ENCODE data around the gene MT4.
"Not testable (repeated sequence)": the region's sequence is repeated elsewhere in the genome, so short reads cannot be mapped to it uniquely, and the experiment has no call there.

Gene MT4

DNA sequence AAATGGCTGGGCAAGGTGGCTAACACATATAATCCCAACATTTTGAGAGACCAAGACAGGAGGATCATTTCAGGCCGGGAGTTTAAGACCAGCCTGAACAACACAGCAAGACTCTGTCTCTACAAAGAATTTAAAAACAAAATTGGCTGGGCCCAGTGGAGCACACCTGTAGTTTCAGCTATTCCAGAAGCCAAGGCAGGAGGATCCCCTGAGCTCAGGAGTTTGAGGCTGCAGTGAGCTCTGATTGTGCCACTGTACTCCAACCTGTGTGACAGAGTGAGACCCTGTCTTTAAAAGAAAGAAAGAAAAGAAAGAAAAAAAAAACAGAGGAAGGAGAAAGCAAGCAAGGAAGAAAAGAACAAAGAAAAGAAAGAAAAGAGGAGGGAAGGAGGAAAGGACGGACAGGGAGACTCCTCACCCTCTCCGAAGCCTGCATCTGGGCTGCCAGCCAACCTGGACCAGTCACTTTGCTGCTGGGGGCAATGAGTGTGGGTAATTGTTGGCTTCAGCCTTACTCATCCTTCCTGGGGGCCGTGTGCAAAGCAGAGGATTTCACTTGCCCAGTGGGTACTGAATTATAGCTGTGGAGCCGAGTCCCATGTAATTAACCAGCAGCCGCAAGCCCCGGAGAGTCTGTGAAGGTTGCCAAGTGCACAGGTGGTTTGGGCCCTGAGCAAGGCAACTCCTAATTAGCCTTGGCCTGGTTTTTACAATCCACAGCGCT is 6.7 kb upstream of the MT4 start:
- DNase-seq, result peak in 42 of 51 donors; percentile 16 to 86 (median 60)

DNA sequence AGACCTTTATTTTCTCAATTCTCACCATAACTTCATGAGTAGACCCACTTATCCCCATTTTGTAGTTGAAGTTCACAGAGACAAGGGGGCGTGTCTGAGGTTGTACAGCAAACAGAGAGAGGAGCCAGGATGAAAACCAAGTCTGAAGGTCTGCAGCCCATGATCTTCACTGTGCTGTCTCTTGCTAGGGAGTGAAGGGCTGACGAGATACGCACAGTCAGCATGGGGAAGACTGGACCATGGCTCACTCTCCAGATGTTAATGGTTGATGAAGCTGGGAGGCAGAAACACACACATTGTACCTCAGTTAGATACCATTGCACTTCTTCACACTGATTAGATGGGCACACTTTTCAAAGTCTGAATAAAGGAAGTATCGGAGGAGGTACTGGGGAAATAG is 5.8 kb upstream of the MT4 start:
- no peak for DNase-seq

DNA sequence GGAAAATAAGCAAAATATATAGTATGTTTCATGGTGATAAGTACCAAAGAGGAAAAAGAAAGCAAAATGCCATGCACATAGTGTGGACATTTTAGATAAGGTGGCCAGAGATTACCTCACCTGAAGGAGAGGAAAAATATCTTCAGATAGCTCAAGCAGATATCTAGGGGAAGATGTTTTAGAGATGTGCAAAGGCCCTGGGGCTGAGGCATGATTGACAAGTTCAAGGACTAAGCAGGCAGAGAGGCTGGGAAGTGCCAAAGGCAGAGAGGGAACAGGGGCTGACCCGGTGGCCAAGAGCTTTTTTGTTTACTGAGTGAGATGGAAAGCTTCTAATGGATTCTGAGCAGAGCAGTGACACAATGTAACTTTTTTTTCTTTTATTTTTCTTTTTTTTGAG is 4.4 kb upstream of the MT4 start:
- DNase-seq, result no peak

- no peak for DNase-seq
These were observed 3.7 kb upstream of the MT4 start for GRCh38 chr16:56561126-56561525.

DNA sequence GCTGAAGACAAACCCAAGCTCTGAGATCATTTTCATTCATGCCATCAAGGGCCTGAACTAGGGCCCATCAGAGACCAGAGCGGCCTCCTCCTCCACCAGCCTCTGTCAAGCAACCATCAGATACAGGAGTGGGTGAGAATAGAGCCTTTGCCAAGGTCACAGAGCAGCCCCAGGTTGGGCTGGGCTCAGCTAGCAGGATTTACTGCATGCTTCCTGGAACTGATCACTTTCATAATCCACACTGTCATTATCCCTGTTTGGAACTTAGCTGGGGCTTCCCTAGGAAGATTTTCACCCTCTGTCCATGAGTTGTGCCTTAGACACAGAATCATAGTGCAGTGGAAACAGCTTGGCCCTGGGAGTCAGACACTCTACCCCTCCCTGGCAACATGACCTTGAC is 5.1 kb downstream of the MT4 start:
- DNase-seq, result no peak

DNA sequence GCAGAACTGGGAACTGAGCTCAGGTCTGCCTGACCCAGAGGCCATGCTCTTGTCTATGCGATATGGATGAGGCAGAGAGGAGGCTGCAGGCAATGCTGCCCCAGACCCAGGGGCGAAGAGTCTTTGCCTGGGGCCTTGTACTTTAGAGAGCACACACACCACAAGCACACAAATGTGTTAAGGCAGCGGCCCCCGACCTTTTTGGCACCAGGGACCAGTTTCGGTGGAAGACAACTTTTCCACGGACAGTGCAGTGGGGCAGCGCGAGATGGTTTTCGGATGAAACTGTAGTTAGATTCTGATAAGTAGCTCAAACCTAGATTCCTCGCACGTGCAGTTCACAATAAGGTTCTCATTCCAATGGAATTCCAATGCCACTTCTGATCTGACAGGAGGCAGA is 6.7 kb downstream of the MT4 start:
- DNase-seq, result no peak

DNA sequence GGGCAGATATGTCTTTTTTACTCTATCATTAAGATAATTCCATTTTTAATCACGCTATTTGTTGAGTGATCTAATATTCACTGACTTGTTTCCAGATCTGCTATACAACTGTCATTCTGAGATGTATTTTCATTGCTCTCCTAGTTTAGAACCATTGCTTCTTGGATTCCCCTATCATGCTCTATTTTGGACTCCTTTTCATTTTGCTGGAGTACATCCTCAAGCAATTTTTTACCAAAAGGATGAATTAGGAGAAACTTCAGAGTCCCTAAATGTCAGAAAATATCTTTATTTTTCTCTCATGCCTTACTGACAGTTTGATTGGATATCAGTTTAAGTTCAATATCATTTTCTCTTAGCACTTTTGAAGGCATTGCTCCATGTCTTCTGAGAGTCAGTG is 9.8 kb downstream of the MT4 start:
- DNase-seq, result no peak

GRCh38 chr16:56576585-56577299 is 11.9 kb downstream of the MT4 start:
- peak in 17 of 51 donors; percentile 6 to 59 (median 19) for DNase-seq

- no peak for DNase-seq
These were observed 12.4 kb downstream of the MT4 start for GRCh38 chr16:56577300-56577625.

GRCh38 chr16:56580391-56581048 is 15.6 kb downstream of the MT4 start:
- DNase-seq, result no peak

DNA sequence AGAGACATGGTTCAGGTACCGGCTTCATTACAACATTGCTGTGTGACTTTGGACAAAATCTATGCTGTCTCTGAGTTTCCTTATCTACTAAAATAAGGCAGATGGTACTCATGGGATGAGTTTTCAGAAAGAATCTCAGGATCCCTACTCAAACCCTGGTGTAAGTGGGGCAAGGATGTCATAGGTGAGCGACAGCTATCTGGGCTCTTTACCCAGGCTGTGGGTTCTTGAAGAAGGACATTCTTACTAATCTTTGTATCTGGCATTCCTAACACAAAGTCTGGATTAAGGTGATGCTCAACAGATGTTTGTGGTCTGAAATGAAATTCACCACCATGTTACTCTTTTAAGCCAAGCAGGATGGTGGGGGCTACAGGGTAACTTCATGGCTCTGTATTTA is 18.0 kb downstream of the MT4 start:
- not testable (repeated sequence) for DNase-seq

- no peak for DNase-seq
These were observed 18.7 kb downstream of the MT4 start for GRCh38 chr16:56583351-56584168.

DNA sequence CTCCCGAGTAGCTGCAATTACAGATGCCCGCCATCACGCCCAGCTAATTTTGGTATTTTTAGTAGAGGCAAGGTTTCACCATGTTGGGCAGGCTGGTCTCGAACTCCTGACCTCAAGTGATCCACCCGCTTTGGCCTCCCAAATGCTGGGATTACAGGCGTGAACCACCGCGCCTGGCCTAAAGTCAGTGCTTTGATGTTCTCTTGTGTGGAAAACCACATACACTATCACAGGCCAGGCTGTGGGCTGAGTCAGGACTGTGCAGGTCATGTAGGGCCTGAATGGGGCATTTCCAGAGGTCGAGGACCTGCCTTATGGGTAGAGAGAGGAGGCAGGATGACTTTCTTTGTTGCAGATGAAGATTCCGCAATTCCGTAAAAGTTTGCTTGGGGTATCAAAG is 19.4 kb downstream of the MT4 start:
- DNase-seq, result no peak

DNA sequence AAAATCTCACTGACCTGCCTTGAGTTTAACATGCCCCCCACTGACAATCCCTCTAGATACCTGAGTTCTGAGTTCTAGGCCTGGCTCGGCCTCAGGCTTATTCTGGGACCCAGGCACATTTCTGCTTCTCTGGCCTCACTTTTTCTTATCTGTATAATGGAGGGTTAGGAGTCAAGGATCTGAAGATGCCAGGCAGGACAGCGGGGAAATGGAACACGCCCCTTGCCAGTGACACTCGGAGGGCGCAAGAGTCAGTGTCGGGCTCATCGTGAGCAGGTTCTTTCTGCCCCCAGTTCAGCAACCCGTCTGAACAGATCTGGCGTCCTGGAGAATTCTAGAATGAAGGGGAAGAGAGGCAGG is 23.9 kb downstream of the MT4 start:
- DNase-seq, result no peak

GRCh38 chr16:56589141-56590039 is 24.5 kb downstream of the MT4 start, which contains the start of gene MT3:
Gene MT3 (plus strand): TSS chr16:56589528. CDS start chr16:56589591, 63 bp downstream.
- DNase-seq, result peak in 45 of 51 donors; percentile 30 to 88 (median 73)

- peak in 2 of 51 donors; percentile 26 to 47 for DNase-seq
These were observed 26.6 kb downstream of the MT4 start for GRCh38 chr16:56591377-56592060.

GRCh38 chr16:56593573-56594291 is 28.9 kb downstream of the MT4 start:
- DNase-seq, result no peak

- DNase-seq, result no peak
These were observed 29.4 kb downstream of the MT4 start for GRCh38 chr16:56594292-56594619.

DNA sequence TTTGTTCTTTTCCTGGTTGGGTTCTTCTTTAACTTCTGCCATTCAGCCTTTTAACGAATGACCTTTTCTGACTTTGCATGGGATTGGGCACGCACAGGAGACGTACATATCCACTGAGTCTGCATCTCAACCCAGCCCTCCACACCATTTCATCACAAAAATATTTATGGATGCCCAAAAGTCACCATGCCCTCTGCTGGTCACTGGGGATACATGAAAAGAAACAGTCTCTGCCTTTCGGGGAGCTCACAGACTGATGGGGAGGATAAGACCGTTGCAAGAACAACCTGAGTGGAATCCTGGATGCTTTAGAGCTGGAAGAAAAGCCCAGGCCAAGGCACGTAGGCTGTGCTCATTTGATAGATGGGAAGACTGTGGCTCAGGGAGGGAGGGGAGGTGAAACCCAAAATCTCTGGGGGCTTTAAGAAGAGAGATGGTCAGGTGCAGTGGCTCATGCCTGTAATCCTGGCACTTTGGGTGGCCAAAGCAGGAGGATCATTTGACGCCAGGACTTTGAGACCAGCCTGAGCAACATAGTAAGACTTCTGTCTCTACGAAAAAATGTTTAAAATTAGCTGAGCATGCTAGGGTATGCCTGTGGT is 35.6 kb downstream of the MT4 start:
- DNase-seq, result peak in 24 of 51 donors; percentile 17 to 78 (median 46)
